Ovary (tissue), 9 donors: ENCODE data around the gene GOT1. TPM values are rescaled to one million over a fixed set of nuclear protein-coding genes. Genes with fewer than 3 reads are reported as not detected.

Experiments
- DNase-seq, 5 donors: peaks; one replicate each; pipeline ENCODE4 v3.0.0-alpha.2; 2019 to 2020
- H3K27ac ChIP-seq, 2 donors: fragments of 200-600 bp; one replicate each; pipeline versions ENCODE4 v1.5.1 to v1.8.0; 2019 to 2022
- H3K27me3 ChIP-seq: fragments of 200-600 bp; one replicate; pipeline ENCODE4 v1.8.0; 2022
- H3K36me3 ChIP-seq: fragments of 200-600 bp; sonication (generic); one replicate; pipeline ENCODE4 v1.5.1; 2019
- H3K4me1 ChIP-seq: one replicate; pipeline ENCODE4 v1.8.1; 2013; ENCODE audit warnings: mild to moderate bottlenecking, moderate library complexity; ENCODE audit not compliant: insufficient read depth
- H3K4me3 ChIP-seq: fragments of 200-600 bp; sonication (generic); one replicate; pipeline ENCODE4 v1.5.1; 2017
- H3K9me3 ChIP-seq, 2 donors: fragments of 200-600 bp in 1 of 2; sonication (generic) in 1 of 2; one replicate each; pipeline versions ENCODE4 v1.5.1 to v1.8.1; 2013 to 2019; ENCODE audit warnings: mild to moderate bottlenecking in 1 of 2, moderate library complexity in 1 of 2
- CTCF ChIP-seq, 3 donors: fragments of 450-650 bp in 2 of 3; fragments of 200-600 bp in 1 of 3; IDR thresholded peaks; one replicate each; pipeline versions ENCODE4 v1.5.1 to v1.8.0; 2016 to 2022; ENCODE audit warnings: antibody characterized with exemption in 3 of 3, mild to moderate bottlenecking in 1 of 3
- EP300 ChIP-seq: sonication (generic); formaldehyde crosslinking; IDR thresholded peaks from one replicate; pipeline ENCODE4 v1.6.1; 2017; ENCODE audit warnings: antibody characterized with exemption
- POLR2A ChIP-seq: fragments of 450-650 bp; IDR thresholded peaks from one replicate; pipeline ENCODE4 v1.6.1; 2017; ENCODE audit warnings: antibody characterized with exemption, mild to moderate bottlenecking, moderate library complexity
- WGBS, 3 donors: extraction: QIAGEN DNeasy Blood & Tissue Kit in 1 of 3; methylation state at CpG; one replicate each; pipeline versions ENCODE4 v1.1.5 to v1.1.7; 2013 to 2017; 5-methylcytosine and 5-hydroxymethylcytosine counted together
- intact Hi-C, 4 donors: fragments of 100-400 bp; cut with DNase I; formaldehyde crosslinking; loops; one replicate each; pipeline versions ENCODE4 v1.11.0 to v1.15.1; 2022 to 2023
- polyA plus RNA-seq, 2 donors: library from polyadenylated mRNA; stranded (reverse); fragments of 200-250 nt in 1 of 2; fragments of 350-450 nt in 1 of 2; fragmentation: Illumina TruSeq in 1 of 2; extraction: RNeasy Lipid Tissue Mini Kit (QIAGEN cat#74804) in 1 of 2; gene quantifications; one replicate each; pipeline ENCODE4 v1.2.3, GENCODE V29; 2013 to 2014
- total RNA-seq, 7 donors: library from RNA; depleted of rRNA in 2 of 7; stranded (reverse); fragments of >200 nt in 2 of 7; fragmentation: NEBNext Ultra II Directional in 3 of 7; extraction: Animal tissue kit (Norgen Biotek cat#: 25700) in 3 of 7; gene quantifications; one replicate each; pipeline versions ENCODE4 v1.1.0 to v1.2.4, GENCODE V29; 2016 to 2023
- donor health status: DM: no; HTN: no; CAD: no; lungs with moderate emphysema.
- donor health status: DM: no; HTN: no; CAD: no.
- donor health status: Bipolar disorder and iron deficiency.
- donor health status: DM: yes; HTN: yes; CAD: no.
- donor health status: DM: no; HTN: no; CAD: no.
- donor health status: DM: yes; HTN: yes; CAD: no.

GOT1 gene
- total and polyA plus RNA-seq, 9 donors = 12.5 to 80.4 (median 18.2) TPM

GRCh38 chr10:99353182-99353581 lies 77.2 kb downstream of the GOT1 start:
- no peak for DNase-seq
- Histone ChIP-seq H3K4me1 (no peaks in the 10 kb centered on the region), H3K4me3 (no peak overlapping the region), H3K36me3 (no peaks in the 10 kb centered on the region), H3K9me3 (no peaks in the 10 kb centered on the region), H3K27ac (no peak overlapping the region), H3K27me3 (no peaks in the 10 kb centered on the region)
- intact Hi-C loops = no loop called here
- WGBS, 3 donors = 74 to 79% (median 77%) methylated on average over 1 of the region's 1 CpG
- TF ChIP-seq EP300 = no peak
- TF ChIP-seq CTCF (IDR thresholded peaks at IDR 0.05) = no peak
- no peak for TF ChIP-seq POLR2A

- H3K27me3 ChIP-seq = no peaks in the 10 kb centered on the region
- no peak overlapping the region for H3K4me3 ChIP-seq
- DNase-seq = no peak
- intact Hi-C loops = no loop called here
- H3K9me3 ChIP-seq = no peaks in the 10 kb centered on the region
- peaks cover 3% of the 10 kb centered on the region for H3K4me1 ChIP-seq
- H3K36me3 ChIP-seq = no peaks in the 10 kb centered on the region
- H3K27ac ChIP-seq = no peak overlapping the region
- WGBS, 3 donors = 77 to 80% (median 79%) methylated on average over 5 of the region's 5 CpGs
- TF ChIP-seq POLR2A = no peak
- TF ChIP-seq CTCF (IDR thresholded peaks at IDR 0.05) = no peak
- TF ChIP-seq EP300 = no peak
Observed at GRCh38 chr10:99347672-99348071, 82.8 kb downstream of the GOT1 start.

Other genes with a start within 250 kb of the GOT1 start
- 1 to 10 TPM in 1 of 7 donors, under 1 TPM in 2, not detected in 4; 0.07 to 1.2 (median 0.11) TPM for gene HPSE2, start 194.8 kb downstream of the GOT1 start, total RNA-seq
- gene HPSE2, start 194.8 kb downstream of the GOT1 start, polyA plus RNA-seq = under 1 TPM; 0.12 to 0.20 TPM
- 1 to 10 TPM; 1.0 to 3.9 (median 2.4) TPM for gene CNNM1, start 101.3 kb downstream of the GOT1 start, total RNA-seq
- 1 to 10 TPM; 1.2 to 3.2 TPM for gene CNNM1, start 101.3 kb downstream of the GOT1 start, polyA plus RNA-seq
- under 1 TPM in 1 of 7 donors, not detected in 6; 0.18 TPM for gene NKX2-3, start 102.3 kb upstream of the GOT1 start, total RNA-seq
- gene NKX2-3, start 102.3 kb upstream of the GOT1 start, polyA plus RNA-seq = under 1 TPM; 0.07 to 0.12 TPM
- 10 to 100 TPM; 19.6 to 47.1 (median 42.9) TPM for gene SLC25A28, start 189.8 kb upstream of the GOT1 start, total RNA-seq
- 10 to 100 TPM; 54.7 to 86.1 TPM for gene SLC25A28, start 189.8 kb upstream of the GOT1 start, polyA plus RNA-seq
- 1 to 10 TPM; 2.1 to 7.6 (median 5.3) TPM for gene ENTPD7, start 228.9 kb upstream of the GOT1 start, total RNA-seq
- gene ENTPD7, start 228.9 kb upstream of the GOT1 start, polyA plus RNA-seq = 1 to 10 TPM; 1.1 to 8.8 TPM